H1 (cell line): Measurements from ENCODE around the gene ABCA2. TPM values are rescaled to one million over a fixed set of nuclear protein-coding genes. Genes with fewer than 3 reads are reported as not detected.

Source experiments
- CTCF ChIA-PET: fragments of 300-600 bp; sonication (Branson Sonifier 250); formaldehyde crosslinking; loops from one replicate; lab custom pipeline; 2021; ENCODE audit not compliant: partially characterized antibody; lab: Charles Lee
- POLR2A ChIA-PET: fragments of 300-600 bp; sonication (Branson Sonifier 250); formaldehyde crosslinking; loops from one replicate; lab custom pipeline; 2021; ENCODE audit warnings: inconsistent platforms; ENCODE audit not compliant: partially characterized antibody; lab: Charles Lee
- DNase-seq, 2 experiments: peaks; one replicate each; pipeline versions ENCODE4 v3.0.0 to v3.0.0-alpha.2; 2010 to 2022; ENCODE audit warnings: low spot score in 2 of 2, low read depth in 1 of 2, mixed read lengths in 1 of 2
- FAIRE-seq: peaks from 2 replicates; lab custom pipeline; 2011; peaks lifted over from hg19 to GRCh38; lab: Jason Lieb, UNC
- H2AFZ ChIP-seq: 2 replicates; pipeline ENCODE4 v1.8.1; 2012; ENCODE audit warnings: low read length, inconsistent platforms
- H2AK5ac ChIP-seq: 2 replicates; pipeline ENCODE4 v1.6.1; 2013; ENCODE audit warnings: low read depth, low read length
- H2BK120ac ChIP-seq: replicated peaks from 2 replicates; pipeline ENCODE3; 2013; ENCODE audit warnings: low read depth, low read length, inconsistent platforms
- H2BK12ac ChIP-seq: 2 replicates; pipeline ENCODE4 v1.6.1; 2013; ENCODE audit warnings: low read depth, low read length
- H2BK15ac ChIP-seq: 2 replicates; pipeline ENCODE4 v1.6.1; 2013; ENCODE audit warnings: low read length
- H2BK20ac ChIP-seq: 2 replicates; pipeline ENCODE4 v1.6.1; 2013; ENCODE audit warnings: low read length
- H2BK5ac ChIP-seq: 2 replicates; pipeline ENCODE4 v1.6.1; 2013; ENCODE audit warnings: low read depth, low read length
- H3K14ac ChIP-seq: 2 replicates; pipeline ENCODE4 v1.6.1; 2013; ENCODE audit warnings: inconsistent platforms; ENCODE audit not compliant: insufficient read length
- H3K18ac ChIP-seq: 2 replicates; pipeline ENCODE4 v1.6.1; 2013; ENCODE audit warnings: low read length; ENCODE audit errors: extremely low read depth
- H3K23ac ChIP-seq: 2 replicates; pipeline ENCODE4 v1.6.1; 2013; ENCODE audit warnings: inconsistent platforms; ENCODE audit not compliant: insufficient read length
- H3K23me2 ChIP-seq: 2 replicates; pipeline ENCODE4 v1.6.1; 2013; ENCODE audit warnings: low read depth, low read length
- H3K27ac ChIP-seq: 2 replicates; pipeline ENCODE4 v1.6.1; 2011; ENCODE audit warnings: low read depth, low read length, inconsistent platforms
- H3K27me3 ChIP-seq, 4 experiments: replicated peaks in 1 of 4; 1 replicate in 1 of 4; 2 replicates in 3 of 4; pipeline versions ENCODE4 v1.6.1 to v1.8.1; 2011 to 2013; ENCODE audit warnings: low read length in 3 of 4, mild to moderate bottlenecking in 3 of 4, inconsistent platforms in 2 of 4, mixed read lengths in 2 of 4, moderate library complexity in 1 of 4; ENCODE audit not compliant: control insufficient read depth in 3 of 4, insufficient read depth in 3 of 4; ENCODE audit errors: extremely low read depth in 1 of 4
- H3K36me3 ChIP-seq, 4 experiments: 2 replicates each; pipeline versions ENCODE4 v1.6.1 to v1.8.1; 2011 to 2013; ENCODE audit warnings: mild to moderate bottlenecking in 4 of 4, low read length in 3 of 4, moderate library complexity in 2 of 4, control low read depth in 1 of 4, inconsistent platforms in 1 of 4; ENCODE audit not compliant: insufficient read depth in 4 of 4, control insufficient read depth in 2 of 4
- H3K4ac ChIP-seq: replicated peaks from 2 replicates; pipeline ENCODE3; 2013; ENCODE audit warnings: low read length, low read depth, mixed read lengths, inconsistent platforms; ENCODE audit not compliant: insufficient read length
- H3K4me1 ChIP-seq, 4 experiments: replicated peaks in 1 of 4; 1 replicate in 1 of 4; 2 replicates in 3 of 4; pipeline versions ENCODE4 v1.6.1 to v1.8.1; 2011 to 2013; ENCODE audit warnings: low read length in 3 of 4, inconsistent platforms in 2 of 4, mixed read lengths in 1 of 4; ENCODE audit not compliant: insufficient read depth in 4 of 4, control insufficient read depth in 3 of 4
- H3K4me2 ChIP-seq, 2 experiments: 2 replicates each; pipeline versions ENCODE4 v1.6.1 to v1.8.1; 2011 to 2013; ENCODE audit warnings: low read depth in 2 of 2, low read length in 2 of 2, control low read depth in 1 of 2, inconsistent platforms in 1 of 2, mild to moderate bottlenecking in 1 of 2; ENCODE audit not compliant: insufficient read depth in 1 of 2
- H3K4me3 ChIP-seq, 4 experiments: fragments of 200-600, 300-600 bp in 1 of 4; sonication (generic), shearing (Covaris generic), sonication (Bioruptor Twin) in 1 of 4; 2 replicates each; pipeline versions ENCODE4 v1.5.1 to v1.8.1; 2011 to 2016; ENCODE audit warnings: low read length in 4 of 4, low read depth in 3 of 4, control low read depth in 2 of 4, inconsistent platforms in 2 of 4, mild to moderate bottlenecking in 2 of 4, mixed read lengths in 1 of 4, moderate library complexity in 1 of 4; ENCODE audit not compliant: insufficient read depth in 2 of 4; ENCODE audit errors: extremely low read depth in 1 of 4
- H3K56ac ChIP-seq: replicated peaks from 2 replicates; pipeline ENCODE3; 2013; ENCODE audit warnings: low read depth, mild to moderate bottlenecking, mixed read lengths, low read length, inconsistent platforms; ENCODE audit not compliant: insufficient read length
- H3K79me1 ChIP-seq: 2 replicates; pipeline ENCODE4 v1.6.1; 2013; ENCODE audit warnings: low read depth, low read length, control low read depth
- H3K79me2 ChIP-seq, 2 experiments: 2 replicates each; pipeline versions ENCODE4 v1.6.1 to v1.8.1; 2012 to 2013; ENCODE audit warnings: low read length in 2 of 2, mild to moderate bottlenecking in 2 of 2, inconsistent platforms in 1 of 2; ENCODE audit not compliant: insufficient read depth in 2 of 2, control insufficient read depth in 1 of 2
- H3K9ac ChIP-seq, 4 experiments: replicated peaks in 1 of 4; 1 replicate in 1 of 4; 2 replicates in 3 of 4; pipeline versions ENCODE4 v1.6.1 to v1.8.1; 2011 to 2013; ENCODE audit warnings: low read depth in 3 of 4, low read length in 3 of 4, control low read depth in 2 of 4, mild to moderate bottlenecking in 2 of 4, moderate library complexity in 2 of 4, inconsistent platforms in 1 of 4; ENCODE audit errors: extremely low read depth in 1 of 4
- H3K9me3 ChIP-seq, 2 experiments: 2 replicates each; pipeline versions ENCODE4 v1.6.1 to v1.8.1; 2012 to 2013; ENCODE audit warnings: mild to moderate bottlenecking in 2 of 2, moderate library complexity in 2 of 2, control low read depth in 1 of 2, inconsistent platforms in 1 of 2, low read depth in 1 of 2, low read length in 1 of 2, mixed read lengths in 1 of 2; ENCODE audit not compliant: insufficient read depth in 2 of 2
- H4K20me1 ChIP-seq, 2 experiments: replicated peaks in 1 of 2; 2 replicates each; pipeline versions ENCODE3 to v1.8.1; 2011 to 2013; ENCODE audit warnings: inconsistent platforms in 2 of 2, low read length in 2 of 2, mild to moderate bottlenecking in 1 of 2; ENCODE audit not compliant: insufficient read depth in 2 of 2, control insufficient read depth in 1 of 2
- H4K5ac ChIP-seq: 2 replicates; pipeline ENCODE4 v1.6.1; 2013; ENCODE audit warnings: low read length, low read depth, mixed read lengths, inconsistent platforms; ENCODE audit not compliant: insufficient read length
- H4K8ac ChIP-seq: 2 replicates; pipeline ENCODE4 v1.8.0; 2013; ENCODE audit warnings: mild to moderate bottlenecking, moderate library complexity, low read length, inconsistent platforms; ENCODE audit not compliant: insufficient read depth; ENCODE audit errors: extremely low read depth
- H4K91ac ChIP-seq: replicated peaks from 2 replicates; pipeline ENCODE3; 2013; ENCODE audit warnings: low read length, mixed read lengths, inconsistent platforms; ENCODE audit not compliant: insufficient read length
- CHD2 ChIP-seq: IDR thresholded peaks from 2 replicates; pipeline ENCODE4 v1.6.1; 2012; ENCODE audit warnings: low read length, improper control_type of control experiment
- EP300 ChIP-seq, 2 experiments: IDR thresholded peaks; 1 replicate in 1 of 2; 2 replicates in 1 of 2; pipeline ENCODE4 v1.6.1; 2011 to 2012; ENCODE audit warnings: low read depth in 2 of 2, low read length in 2 of 2, mild to moderate bottlenecking in 2 of 2, borderline replicate concordance in 1 of 2, inconsistent platforms in 1 of 2, moderate library complexity in 1 of 2
- RXRA ChIP-seq: IDR thresholded peaks from 2 replicates; pipeline ENCODE4 v1.6.1; 2011; ENCODE audit warnings: low read depth, mild to moderate bottlenecking, low read length, moderate library complexity; ENCODE audit not compliant: insufficient read depth
- SAP30 ChIP-seq: fragments of 300-600 bp; sonication (generic); IDR thresholded peaks from 2 replicates; pipeline ENCODE4 v1.7.1; 2012; ENCODE audit warnings: low read length, moderate library complexity, mild to moderate bottlenecking, inconsistent platforms; ENCODE audit not compliant: insufficient read depth, insufficient replicate concordance
- TAF7 ChIP-seq: optimal IDR thresholded peaks from 2 replicates; pipeline ENCODE3; 2011; ENCODE audit warnings: low read depth, mild to moderate bottlenecking, inconsistent platforms, low read length, moderate library complexity, borderline replicate concordance
- ZNF274 ChIP-seq: IDR thresholded peaks from 2 replicates; pipeline ENCODE4 v1.7.0; 2012; ENCODE audit warnings: low read length, borderline replicate concordance; ENCODE audit errors: extremely low read depth
- WGBS, 2 experiments: shearing (Covaris generic) in 1 of 2; methylation state at CpG; one replicate each; pipeline versions ENCODE4 v1.1.6 to v1.1.7; 2013 to 2015; ENCODE audit warnings: low lambda C conversion rate in 2 of 2, mixed read lengths in 2 of 2, inconsistent platforms in 1 of 2, low coverage in 1 of 2, missing lambda C conversion rate in 1 of 2; ENCODE audit not compliant: insufficient replicate concordance in 2 of 2, insufficient coverage in 1 of 2, insufficient read length in 1 of 2; ENCODE audit errors: extremely low coverage in 1 of 2, missing lambda C conversion rate in 1 of 2; 5-methylcytosine and 5-hydroxymethylcytosine counted together
- polyA plus RNA-seq, 7 experiments: library from polyadenylated mRNA; depleted of rRNA in 3 of 7; stranded (reverse) in 5 of 7; unstranded in 2 of 7; fragments of >200 nt in 5 of 7; fragments of 200-250 nt in 2 of 7; gene quantifications; 1 replicate in 5 of 7; 2 replicates in 1 of 7; 4 replicates in 1 of 7; pipeline versions ENCODE4 v1.2.1 to v1.2.3, GENCODE V29; 2011 to 2013; ENCODE audit warnings: missing spikeins in 2 of 7, mixed read lengths in 2 of 7
- total RNA-seq: library from RNA; stranded (reverse); fragmentation: NEBNext Ultra II Directional; extraction: Animal tissue kit (Norgen Biotek cat#: 25700); gene quantifications from 2 replicates; pipeline ENCODE4 v1.2.1, GENCODE V29; 2021
- TF ChIP-seq, protein P1 (sequence below): IDR thresholded peaks from 2 replicates; pipeline ENCODE4 v1.6.1; 2012; ENCODE audit warnings: inconsistent platforms

Gene ABCA2
- total and polyA plus RNA-seq, 2 of the 8 experiments (the other 6 are each of a cell fraction or from before 2014, with no cell fraction given) = 12.5 to 14.3 TPM

DNA sequence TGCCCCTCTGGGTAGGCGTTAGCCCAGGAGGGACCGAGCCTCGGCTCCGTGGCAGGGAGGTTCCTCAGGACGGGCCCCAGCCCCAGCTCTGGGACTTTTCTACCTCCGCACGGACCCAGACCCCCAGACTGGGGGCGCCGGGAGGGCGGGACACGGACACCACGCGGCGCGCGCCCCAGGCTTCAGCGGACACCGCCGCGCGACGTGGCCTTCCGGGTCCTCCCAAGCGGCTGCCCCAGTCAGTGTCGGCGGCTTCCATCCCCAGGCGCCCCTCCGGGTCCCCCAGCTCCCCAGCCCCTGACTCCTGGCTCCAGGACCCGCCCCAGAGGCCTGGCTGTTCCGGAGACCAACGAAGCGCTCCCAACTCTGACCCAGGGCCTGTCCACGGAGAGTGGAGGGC is 42.2 kb downstream of the ABCA2 start:
- Histone ChIP-seq H3K9ac (no peak overlapping the region), H3K18ac (no peak overlapping the region; the same call in 1 of the 2 replicates), H3K4me2 (peak overlapping the region; percentile 69 to 87), H3K23ac (no peak overlapping the region), H3K23me2 (peaks cover 12% of the 10 kb centered on the region; the same call in 1 of the 2 replicates), H3K4ac (no peak overlapping the region), H3K27me3 (peaks cover 13 to 45% (median 42%) of the 10 kb centered on the region in 4 experiments), H2AFZ (no peak overlapping the region), H3K56ac (no peak overlapping the region), H3K27ac (no peak overlapping the region), H2BK5ac (no peak overlapping the region), H2BK15ac (no peak overlapping the region), H2BK20ac (no peak overlapping the region), H4K20me1 (peaks cover 0 to 1% of the 10 kb centered on the region in 2 experiments), H4K8ac (no peak overlapping the region), H3K36me3 (no peaks in the 10 kb centered on the region), H3K4me1 (peaks cover 0 to 4% (median 2%) of the 10 kb centered on the region in 4 experiments; a peak in 2 of 7 replicates), H3K4me3 (peak overlapping the region; percentile 18 to 68 (median 20); a peak in 6 of 8 replicates), H2BK120ac (no peak overlapping the region), H2AK5ac (no peak overlapping the region), H4K5ac (no peak overlapping the region), H3K79me2 (no peaks in the 10 kb centered on the region), H3K14ac (no peak overlapping the region), H4K91ac (no peak overlapping the region), H2BK12ac (no peak overlapping the region), H3K79me1 (no peaks in the 10 kb centered on the region), H3K9me3 (peaks cover 3 to 6% of the 10 kb centered on the region in 2 experiments; a peak in 2 of 4 replicates)
- DNase-seq = no peak
- FAIRE-seq = no peak
- TF ChIP-seq, protein P1, sequence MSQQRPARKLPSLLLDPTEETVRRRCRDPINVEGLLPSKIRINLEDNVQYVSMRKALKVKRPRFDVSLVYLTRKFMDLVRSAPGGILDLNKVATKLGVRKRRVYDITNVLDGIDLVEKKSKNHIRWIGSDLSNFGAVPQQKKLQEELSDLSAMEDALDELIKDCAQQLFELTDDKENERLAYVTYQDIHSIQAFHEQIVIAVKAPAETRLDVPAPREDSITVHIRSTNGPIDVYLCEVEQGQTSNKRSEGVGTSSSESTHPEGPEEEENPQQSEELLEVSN = no peak
- TF ChIP-seq TAF7 (no peak), EP300 (IDR thresholded peaks at IDR 0.05; ENCODE audit: borderline replicate concordance in 1 of 2, low read depth in 2 of 2, low read length in 2 of 2) (no peak), RXRA (no peak), ZNF274 (no peak), CHD2 (no peak), SAP30 (no peak)
- ChIA-PET POLR2A (interaction anchor here (1.1 kb wide), 1 partner anchor 11 kb away, joined by 3 read pairs; the partner anchor contains the start of gene CLIC3), CTCF (interaction anchor here (0.7 to 2.2 kb wide), 9 partner anchors 11 to 142 kb away, joined by 3 to 9 read pairs (median 4); partner anchors contain the start of gene SAPCD2)
- 18% methylated on average over 15 of the region's 33 CpGs; no CpG with 5 or more reads in 1 of the 2 experiments for WGBS, 2 experiments
